ENCODE measurements around the gene DIO3. TPM values are rescaled to one million over a fixed set of nuclear protein-coding genes. Genes with fewer than 3 reads are reported as not detected.

DIO3 gene
- total RNA-seq, 1 experiment from 2014 or later: 0.26 TPM

GRCh38 chr14:101562659-101563351 lies 1.5 kb downstream of the DIO3 start:
- Histone ChIP-seq H3K4me3 (no peak overlapping the region), H3K4me1 (replicated peaks; ENCODE audit: insufficient read depth) (no peaks in the 10 kb centered on the region), H4K20me1 (ENCODE audit: insufficient read depth) (no peaks in the 10 kb centered on the region), H3K9me3 (ENCODE audit: insufficient read depth, low read depth) (no peaks in the 10 kb centered on the region), H2AFZ (no peak overlapping the region), H3K27me3 (ENCODE audit: insufficient read depth, low read depth) (peaks cover 37% of the 10 kb centered on the region), H3K9me2 (ENCODE audit: insufficient read depth) (no peaks in the 10 kb centered on the region), H3K79me2 (ENCODE audit: low read depth) (no peaks in the 10 kb centered on the region), H3F3A (ENCODE audit: insufficient read depth, low read depth) (peaks cover 8% of the 10 kb centered on the region; the same call in 1 of the 2 replicates), H3K36me3 (ENCODE audit: low read depth) (no peaks in the 10 kb centered on the region), H3K27ac (no peak overlapping the region), H3K4me2 (no peak overlapping the region)
- no peak for DNase-seq
- ChIA-PET CTCF (no interaction called here), POLR2A (ENCODE audit: unreplicated experiment) (no interaction called here)
- BruUV-seq (replicated peaks): no TSS peak
- TF ChIP-seq EZH2 (IDR thresholded peaks at IDR 0.05; ENCODE audit: low read depth) (no peak), CTCF (conservative IDR thresholded peaks at IDR 0.05) (no peak)
- intact Hi-C loops (cut with micrococcal nuclease; ENCODE audit: unreplicated experiment): no loop called here

- Histone ChIP-seq H3K27me3 (ENCODE audit: insufficient read depth, low read depth) (peaks cover 37% of the 10 kb centered on the region), H2AFZ (no peak overlapping the region), H3F3A (ENCODE audit: insufficient read depth, low read depth) (peaks cover 8% of the 10 kb centered on the region; the same call in 1 of the 2 replicates), H3K36me3 (ENCODE audit: low read depth) (no peaks in the 10 kb centered on the region), H3K4me3 (no peak overlapping the region), H3K27ac (no peak overlapping the region), H3K9me3 (ENCODE audit: insufficient read depth, low read depth) (no peaks in the 10 kb centered on the region), H3K4me2 (no peak overlapping the region), H3K9me2 (ENCODE audit: insufficient read depth) (no peaks in the 10 kb centered on the region), H3K4me1 (replicated peaks; ENCODE audit: insufficient read depth) (no peaks in the 10 kb centered on the region), H4K20me1 (ENCODE audit: insufficient read depth) (no peaks in the 10 kb centered on the region), H3K79me2 (ENCODE audit: low read depth) (no peaks in the 10 kb centered on the region)
- intact Hi-C loops (cut with micrococcal nuclease; ENCODE audit: unreplicated experiment): no loop called here
- DNase-seq: no peak
- no peak for TF ChIP-seq CTCF (conservative IDR thresholded peaks at IDR 0.05)
- no peak for TF ChIP-seq EZH2 (IDR thresholded peaks at IDR 0.05; ENCODE audit: low read depth)
- BruUV-seq (replicated peaks): no TSS peak
- POLR2A ChIA-PET (ENCODE audit: unreplicated experiment): no interaction called here
- CTCF ChIA-PET: no interaction called here
Measured at GRCh38 chr14:101563352-101563653, 2.0 kb downstream of the DIO3 start.

GRCh38 chr14:101563654-101564443 lies 2.6 kb downstream of the DIO3 start:
- Histone ChIP-seq H4K20me1 (ENCODE audit: insufficient read depth) (no peaks in the 10 kb centered on the region), H3K9me2 (ENCODE audit: insufficient read depth) (no peaks in the 10 kb centered on the region), H3K27me3 (ENCODE audit: insufficient read depth, low read depth) (peaks cover 38% of the 10 kb centered on the region), H3K4me2 (peak overlapping the region; percentile 22), H3K4me3 (no peak overlapping the region), H3K27ac (no peak overlapping the region), H2AFZ (no peak overlapping the region), H3F3A (ENCODE audit: insufficient read depth, low read depth) (peaks cover 2% of the 10 kb centered on the region; the same call in 1 of the 2 replicates), H3K36me3 (ENCODE audit: low read depth) (no peaks in the 10 kb centered on the region), H3K9me3 (ENCODE audit: insufficient read depth, low read depth) (no peaks in the 10 kb centered on the region), H3K79me2 (ENCODE audit: low read depth) (no peaks in the 10 kb centered on the region), H3K4me1 (replicated peaks; ENCODE audit: insufficient read depth) (no peaks in the 10 kb centered on the region)
- TF ChIP-seq CTCF (conservative IDR thresholded peaks at IDR 0.05) (no peak), EZH2 (IDR thresholded peaks at IDR 0.05; ENCODE audit: low read depth) (no peak; the same call in 1 of the 2 replicates)
- BruUV-seq (replicated peaks): no TSS peak
- no peak for DNase-seq
- POLR2A ChIA-PET (ENCODE audit: unreplicated experiment): no interaction called here
- intact Hi-C loops (cut with micrococcal nuclease; ENCODE audit: unreplicated experiment): no loop called here
- CTCF ChIA-PET: no interaction called here
